ENCODE results near the gene HOXD4. TPM values are rescaled to one million over a fixed set of nuclear protein-coding genes. Genes with fewer than 3 reads are reported as not detected.

Gene HOXD4
- total RNA-seq, 1 donor from 2014 or later = not detected

- Mint-ChIP-seq H3K4me3 (ENCODE audit: unreplicated experiment) (no peak overlapping the region), H3K4me1 (ENCODE audit: low read depth, unreplicated experiment) (peaks cover 6% of the 10 kb centered on the region), H3K36me3 (ENCODE audit: unreplicated experiment) (no peaks in the 10 kb centered on the region), H3K27ac (ENCODE audit: unreplicated experiment) (no peak overlapping the region), H3K27me3 (ENCODE audit: unreplicated experiment) (peaks cover 52% of the 10 kb centered on the region), H3K9me3 (ENCODE audit: unreplicated experiment) (peaks cover 6% of the 10 kb centered on the region)
- TF ChIP-seq CTCF (IDR thresholded peaks at IDR 0.05; ENCODE audit: partially characterized antibody, unreplicated experiment) = no peak
- DNase-seq = no peak
Measured at GRCh38 chr2:176103742-176104315, 47.5 kb upstream of the HOXD4 start.

- TF ChIP-seq CTCF (IDR thresholded peaks at IDR 0.05; ENCODE audit: partially characterized antibody, unreplicated experiment) = no peak
- DNase-seq = no peak
- Mint-ChIP-seq H3K4me1 (ENCODE audit: low read depth, unreplicated experiment) (peaks cover 4% of the 10 kb centered on the region), H3K4me3 (ENCODE audit: unreplicated experiment) (no peak overlapping the region), H3K27ac (ENCODE audit: unreplicated experiment) (no peak overlapping the region), H3K9me3 (ENCODE audit: unreplicated experiment) (peaks cover 9% of the 10 kb centered on the region), H3K27me3 (ENCODE audit: unreplicated experiment) (peaks cover 55% of the 10 kb centered on the region), H3K36me3 (ENCODE audit: unreplicated experiment) (no peaks in the 10 kb centered on the region)
Measured at GRCh38 chr2:176104316-176105077, 46.9 kb upstream of the HOXD4 start.

- H3K36me3 Mint-ChIP-seq (ENCODE audit: unreplicated experiment) = no peaks in the 10 kb centered on the region
- H3K27me3 Mint-ChIP-seq (ENCODE audit: unreplicated experiment) = peaks cover 56% of the 10 kb centered on the region
- DNase-seq = no peak
- peaks cover 10% of the 10 kb centered on the region for H3K9me3 Mint-ChIP-seq (ENCODE audit: unreplicated experiment)
- TF ChIP-seq CTCF (IDR thresholded peaks at IDR 0.05; ENCODE audit: partially characterized antibody, unreplicated experiment) = no peak
- H3K27ac Mint-ChIP-seq (ENCODE audit: unreplicated experiment) = no peak overlapping the region
- H3K4me1 Mint-ChIP-seq (ENCODE audit: low read depth, unreplicated experiment) = peaks cover 3% of the 10 kb centered on the region
- H3K4me3 Mint-ChIP-seq (ENCODE audit: unreplicated experiment) = no peak overlapping the region
Measured at GRCh38 chr2:176105078-176105729, 46.1 kb upstream of the HOXD4 start.

GRCh38 chr2:176105730-176106580, 45.4 kb upstream of the HOXD4 start:
- Mint-ChIP-seq H3K36me3 (ENCODE audit: unreplicated experiment) (no peaks in the 10 kb centered on the region), H3K4me1 (ENCODE audit: low read depth, unreplicated experiment) (peaks cover 3% of the 10 kb centered on the region), H3K9me3 (ENCODE audit: unreplicated experiment) (peaks cover 10% of the 10 kb centered on the region), H3K27me3 (ENCODE audit: unreplicated experiment) (peaks cover 54% of the 10 kb centered on the region), H3K4me3 (ENCODE audit: unreplicated experiment) (peak overlapping the region; percentile 76), H3K27ac (ENCODE audit: unreplicated experiment) (no peak overlapping the region)
- no peak for TF ChIP-seq CTCF (IDR thresholded peaks at IDR 0.05; ENCODE audit: partially characterized antibody, unreplicated experiment)
- DNase-seq = no peak

All from glutamatergic neuron (in vitro differentiated cells).